ENCODE data around the gene ZNF282. TPM values are rescaled to one million over a fixed set of nuclear protein-coding genes. Genes with fewer than 3 reads are reported as not detected.

The ZNF282 gene
- total RNA-seq, 4 donors from 2014 or later: 16.9 to 28.7 (median 22.2) TPM

GRCh38 chr7:149196151-149196704 lies 882 bp downstream of the ZNF282 start:
- TF ChIP-seq CTCF (IDR thresholded peaks at IDR 0.05): no peak
- no peak for TF ChIP-seq POLR2AphosphoS5 (IDR thresholded peaks at IDR 0.05)
- no peak for TF ChIP-seq POLR2A (IDR thresholded peaks at IDR 0.05; ENCODE audit: low read depth)
- no peak for TF ChIP-seq EP300 (IDR thresholded peaks at IDR 0.05)
- H3K27me3 ChIP-seq: peaks cover 0 to 3% (median 0%) of the 10 kb centered on the region in 4 donors
- peaks cover 20 to 31% (median 30%) of the 10 kb centered on the region in 4 donors for H3K4me1 ChIP-seq
- peak overlapping the region; percentile 89 to 94 (median 91) for H3K27ac ChIP-seq (replicated peaks in 1 of 4)
- H3K9me3 ChIP-seq: no peaks in the 10 kb centered on the region
- intact Hi-C loops (cut with DNase I): loop anchor here (5.0 kb wide), 1 partner anchor 49 kb away; the partner anchor contains the start of gene ZNF398
- H3K36me3 ChIP-seq: peaks cover 30 to 34% (median 33%) of the 10 kb centered on the region in 4 donors
- peak overlapping the region; percentile 72 to 92 (median 81) for H3K4me3 ChIP-seq
- DNase-seq (ENCODE audit: extremely low spot score): no peak
- 1% methylated on average over 11 of the region's 17 CpGs for WGBS

- intact Hi-C loops (cut with DNase I): loop anchor here (5.0 kb wide), 1 partner anchor 49 kb away; the partner anchor contains the start of gene ZNF398
- WGBS: 19% methylated on average over 6 of the region's 7 CpGs
- peak overlapping the region; percentile 89 to 94 (median 91) for H3K27ac ChIP-seq (replicated peaks in 1 of 4)
Measured at GRCh38 chr7:149196705-149197171, 1.4 kb downstream of the ZNF282 start.

GRCh38 chr7:149197675-149198074 lies 2.3 kb downstream of the ZNF282 start:
- Histone ChIP-seq H3K9me3 (no peaks in the 10 kb centered on the region), H3K36me3 (peaks cover 37 to 49% (median 47%) of the 10 kb centered on the region in 4 donors), H3K27ac (replicated peaks in 1 of 4) (no peak overlapping the region), H3K4me3 (peak overlapping the region in 1 of 4 donors; percentile 79), H3K4me1 (peaks cover 22 to 32% (median 30%) of the 10 kb centered on the region in 4 donors), H3K27me3 (no peaks in the 10 kb centered on the region)
- intact Hi-C loops (cut with DNase I): loop anchor here (5.0 kb wide), 1 partner anchor 50 kb away; the partner anchor contains the start of gene ZNF398
- no peak for DNase-seq (ENCODE audit: extremely low spot score)
- whole genome bisulfite sequencing: 57% methylated on average over 4 of the region's 4 CpGs
- TF ChIP-seq EP300 (IDR thresholded peaks at IDR 0.05) (no peak), POLR2AphosphoS5 (IDR thresholded peaks at IDR 0.05) (no peak), CTCF (IDR thresholded peaks at IDR 0.05) (no peak), POLR2A (IDR thresholded peaks at IDR 0.05; ENCODE audit: low read depth) (no peak)

More at GRCh38 chr7:149196705-149197171, 1.4 kb downstream of the ZNF282 start:
- no peak for DNase-seq (ENCODE audit: extremely low spot score)
- Histone ChIP-seq H3K27me3 (peaks cover 0 to 2% (median 0%) of the 10 kb centered on the region in 4 donors), H3K4me1 (peaks cover 20 to 31% (median 30%) of the 10 kb centered on the region in 4 donors), H3K36me3 (peaks cover 32 to 39% (median 38%) of the 10 kb centered on the region in 4 donors), H3K4me3 (peak overlapping the region; percentile 72 to 92 (median 81)), H3K9me3 (no peaks in the 10 kb centered on the region)
- TF ChIP-seq EP300 (IDR thresholded peaks at IDR 0.05) (no peak), CTCF (IDR thresholded peaks at IDR 0.05) (no peak), POLR2A (IDR thresholded peaks at IDR 0.05; ENCODE audit: low read depth) (no peak), POLR2AphosphoS5 (IDR thresholded peaks at IDR 0.05) (no peak)

GRCh38 chr7:149198161-149198816 lies 2.9 kb downstream of the ZNF282 start:
- Histone ChIP-seq H3K27me3 (no peaks in the 10 kb centered on the region), H3K4me3 (no peak overlapping the region), H3K36me3 (peaks cover 43 to 55% (median 53%) of the 10 kb centered on the region in 4 donors), H3K27ac (replicated peaks in 1 of 4) (no peak overlapping the region), H3K9me3 (no peaks in the 10 kb centered on the region), H3K4me1 (peaks cover 22 to 34% (median 30%) of the 10 kb centered on the region in 4 donors)
- TF ChIP-seq CTCF (IDR thresholded peaks at IDR 0.05) (no peak), EP300 (IDR thresholded peaks at IDR 0.05) (no peak), POLR2A (IDR thresholded peaks at IDR 0.05; ENCODE audit: low read depth) (no peak), POLR2AphosphoS5 (IDR thresholded peaks at IDR 0.05) (no peak)
- WGBS: 88% methylated on average over 22 of the region's 22 CpGs
- no peak for DNase-seq (ENCODE audit: extremely low spot score)
- intact Hi-C loops (cut with DNase I): loop anchor here (5.0 kb wide), 1 partner anchor 51 kb away; the partner anchor contains the start of gene ZNF398
